ENCODE results near the gene PLEKHM3.

The PLEKHM3 gene, protein sequence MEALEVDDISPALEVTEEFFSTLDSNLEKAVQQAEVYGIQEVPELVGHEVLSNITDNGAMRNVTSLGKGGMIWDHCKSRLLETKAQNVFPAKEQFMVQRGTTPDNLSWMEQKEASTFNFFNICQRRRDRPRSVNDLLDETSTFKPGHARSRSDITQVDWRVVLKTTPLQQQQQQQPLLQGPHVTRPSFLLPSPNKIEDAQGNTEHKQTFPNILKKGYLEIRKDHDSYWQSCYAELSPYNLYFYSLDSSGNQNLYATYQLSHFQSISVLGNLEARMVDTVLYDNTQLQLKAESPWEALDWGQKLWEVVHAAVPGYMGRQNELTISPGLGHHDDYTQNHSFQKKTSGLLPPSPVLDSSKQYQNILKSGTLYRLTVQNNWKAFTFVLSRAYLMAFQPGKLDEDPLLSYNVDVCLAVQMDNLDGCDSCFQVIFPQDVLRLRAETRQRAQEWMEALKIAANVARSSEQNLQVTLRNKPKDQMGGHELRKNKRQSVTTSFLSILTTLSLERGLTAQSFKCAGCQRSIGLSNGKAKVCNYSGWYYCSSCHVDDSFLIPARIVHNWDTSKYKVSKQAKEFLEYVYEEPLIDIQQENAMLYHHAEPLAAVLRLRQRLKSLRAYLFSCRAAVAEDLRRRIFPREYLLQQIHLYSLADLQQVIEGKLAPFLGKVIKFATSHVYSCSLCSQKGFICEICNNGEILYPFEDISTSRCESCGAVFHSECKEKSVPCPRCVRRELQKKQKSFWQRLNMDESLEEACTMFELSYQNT

DNA sequence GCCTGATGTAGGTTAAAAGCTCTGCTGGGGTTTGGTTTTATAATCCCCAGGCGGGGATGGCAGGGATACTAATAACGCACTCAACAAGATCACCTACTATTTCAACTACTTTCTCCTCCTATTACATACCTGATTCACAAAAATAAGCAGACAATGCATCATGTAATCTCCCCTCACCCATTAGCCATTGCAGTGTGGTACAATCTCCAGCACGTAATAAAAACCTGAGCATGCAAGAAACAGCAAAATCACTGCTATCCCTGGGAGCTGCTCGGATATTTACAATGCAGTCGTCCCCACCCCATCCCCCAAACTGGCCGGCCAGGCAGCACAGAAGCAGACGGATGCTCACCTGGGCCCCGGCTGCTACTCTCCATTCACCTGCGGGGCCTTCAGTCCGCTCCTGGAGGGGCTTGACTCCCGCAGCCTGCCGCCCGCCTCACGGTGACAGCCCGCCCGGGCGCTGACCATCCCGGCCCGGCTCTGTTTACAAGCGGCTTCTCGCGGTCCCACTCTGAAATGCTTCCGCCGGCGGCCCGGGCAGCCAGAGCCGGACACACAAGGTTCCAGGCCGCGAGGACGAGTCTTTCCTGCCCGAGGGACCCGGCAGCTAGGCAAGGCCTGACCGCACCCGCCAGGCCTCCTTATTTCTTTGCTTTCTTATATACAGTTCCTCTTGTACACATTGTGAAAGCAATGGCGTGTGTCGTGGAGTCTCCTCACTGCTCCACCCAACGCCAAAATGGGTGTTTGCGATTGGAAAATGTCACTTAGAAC is at the start of gene PLEKHM3:
PLEKHM3 (minus strand) TSS at position 491 of the 777 bp plus-strand sequence. CDS start 23,888 bp downstream, outside the sequence.
- peak; percentile 95 for DNase-seq

GRCh38 chr2:208074610-208075356 is 49.5 kb upstream of the PLEKHM3 start:
- no peak for DNase-seq

DNA sequence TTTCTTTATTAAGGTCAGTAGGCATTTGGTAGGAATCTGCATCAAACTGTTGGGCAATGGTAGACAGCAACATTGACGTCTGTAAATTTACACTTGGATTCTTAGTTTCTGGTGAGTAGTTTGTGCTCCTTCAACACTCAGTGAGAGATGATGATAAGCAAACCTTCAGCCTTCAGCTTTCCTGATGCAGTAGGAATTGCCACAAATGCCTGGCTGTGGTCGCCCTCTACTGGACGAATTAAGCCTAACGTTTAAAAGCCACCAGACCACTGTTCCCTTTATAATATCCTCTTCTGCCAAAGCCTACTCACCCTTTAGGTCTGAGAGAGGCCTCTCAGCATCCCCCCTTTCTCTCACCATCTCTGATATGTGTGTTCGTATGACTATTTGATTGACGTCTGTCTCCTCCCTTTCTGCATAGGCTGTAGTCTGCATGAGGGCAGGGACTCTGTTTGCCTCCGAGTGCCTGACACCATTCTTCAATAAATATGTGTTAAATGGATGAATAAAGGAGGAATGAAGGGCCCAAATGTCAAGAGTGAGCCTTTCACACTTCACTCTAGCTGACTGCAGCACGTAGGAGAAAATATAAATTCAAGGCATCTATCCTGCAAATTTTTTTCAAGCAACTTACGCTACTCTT is 47.0 kb upstream of the PLEKHM3 start:
- peak; percentile 83 for DNase-seq

- DNase-seq: no peak
Measured at GRCh38 chr2:208069186-208069585, 43.9 kb upstream of the PLEKHM3 start.

DNA sequence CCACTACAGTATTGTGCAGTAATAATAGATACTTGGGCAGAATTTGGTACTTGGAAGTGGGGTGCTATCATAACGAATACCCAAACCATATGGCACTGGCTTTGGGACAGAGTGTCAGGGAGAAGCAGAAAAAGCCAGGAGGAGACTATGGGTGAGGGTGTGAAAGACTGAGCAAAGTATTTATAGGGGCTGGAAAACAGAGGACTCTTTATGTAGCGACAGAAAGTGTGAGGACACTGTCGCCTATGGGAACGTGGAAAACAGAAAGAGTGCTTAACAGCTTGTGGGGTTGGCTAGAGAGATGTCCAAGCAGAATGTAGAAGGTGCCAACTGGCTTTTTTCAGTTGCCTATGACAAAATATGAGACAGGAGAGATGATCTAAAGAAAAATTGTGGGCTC is 40.7 kb upstream of the PLEKHM3 start:
- DNase-seq: no peak

DNA sequence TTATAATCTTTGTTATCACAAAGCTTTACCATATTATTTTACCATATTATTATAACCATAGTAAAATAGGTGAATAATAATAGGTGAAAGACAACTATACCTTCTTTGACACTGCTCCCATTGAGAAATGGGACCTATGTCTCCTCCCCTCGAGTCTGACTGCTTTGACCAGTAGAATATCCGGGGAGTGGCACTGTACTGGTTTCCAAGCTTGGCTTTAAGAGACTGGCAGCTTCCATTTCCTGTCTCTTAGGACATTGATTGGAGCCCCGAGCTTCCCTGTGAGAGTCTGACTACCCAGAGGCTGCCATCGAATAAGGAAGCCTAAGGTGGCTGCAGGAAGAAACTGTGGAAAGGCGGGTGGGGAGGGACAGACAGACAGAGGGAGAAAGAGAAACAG is 40.1 kb upstream of the PLEKHM3 start:
- DNase-seq: no peak

DNA sequence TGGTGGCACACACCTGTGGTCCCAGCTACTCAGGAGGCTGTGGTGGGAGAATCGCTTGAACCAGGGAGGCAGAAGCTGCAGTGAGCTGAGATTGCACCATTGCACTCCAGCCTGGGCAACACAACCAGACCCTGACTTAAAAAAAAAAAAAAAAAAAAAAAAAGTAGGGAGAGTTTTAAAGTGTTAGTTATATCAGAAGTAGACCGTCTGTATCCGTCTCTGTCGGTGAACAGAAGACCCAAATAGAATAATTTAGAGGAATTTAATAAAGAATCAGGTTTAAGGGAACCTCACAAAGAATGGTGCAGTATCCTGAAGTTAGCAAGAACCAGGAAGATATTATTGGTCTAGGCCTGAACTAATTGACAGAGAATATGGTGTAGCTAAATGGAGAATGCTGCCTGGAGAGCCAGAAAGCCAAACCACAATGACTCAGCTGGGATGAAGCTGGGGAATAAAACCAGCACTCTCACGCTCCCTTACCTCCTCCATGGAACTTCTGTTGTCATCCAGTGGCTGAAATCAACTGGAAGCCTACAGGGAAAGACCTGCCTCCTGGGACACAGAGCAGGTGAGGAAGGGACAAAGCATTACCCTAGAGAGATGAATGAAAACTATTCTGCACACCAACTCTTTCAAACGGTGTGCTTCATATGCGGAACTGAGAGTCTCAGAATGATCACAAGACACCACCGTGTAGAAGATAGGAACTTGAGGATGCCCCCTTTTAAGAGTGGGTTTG is 39.1 kb upstream of the PLEKHM3 start:
- no peak for DNase-seq

DNA sequence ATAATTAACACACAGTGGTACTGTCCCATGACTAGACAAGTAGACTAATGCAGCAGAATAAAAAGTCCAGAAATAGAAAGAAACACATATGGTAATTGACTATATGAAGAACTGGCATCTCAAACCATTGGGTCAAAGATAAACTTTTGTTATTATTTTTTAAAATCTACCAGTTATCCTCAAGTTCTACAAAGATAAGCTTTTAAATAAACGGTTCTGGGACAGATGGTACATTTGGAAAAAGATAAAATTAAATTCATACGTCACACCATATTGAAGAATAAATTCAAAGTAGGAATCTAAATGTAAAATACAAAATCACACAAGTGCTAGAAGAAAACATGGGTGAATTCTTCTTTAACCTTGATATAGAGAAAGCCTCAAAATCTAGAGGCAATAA is 37.6 kb upstream of the PLEKHM3 start:
- DNase-seq: no peak

DNA sequence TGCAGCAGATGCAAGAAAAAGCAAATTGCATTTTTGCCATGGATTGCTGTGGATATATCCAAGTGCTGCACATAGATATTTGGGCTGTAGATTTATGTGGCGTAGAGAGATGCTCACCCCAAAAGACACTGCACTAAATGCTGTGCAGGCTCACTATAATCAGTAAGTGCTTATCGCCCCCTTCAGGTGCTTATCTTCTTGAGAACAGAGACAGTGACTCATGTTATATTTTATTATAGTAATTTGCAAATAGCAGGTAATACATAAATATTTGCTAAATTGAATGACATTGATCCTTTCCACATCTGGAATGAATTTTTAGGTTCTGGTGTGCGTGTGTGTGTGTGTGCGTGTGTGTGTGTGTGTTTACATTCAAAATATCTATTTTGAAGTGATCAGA is 36.8 kb upstream of the PLEKHM3 start:
- DNase-seq: peak; percentile 63

DNA sequence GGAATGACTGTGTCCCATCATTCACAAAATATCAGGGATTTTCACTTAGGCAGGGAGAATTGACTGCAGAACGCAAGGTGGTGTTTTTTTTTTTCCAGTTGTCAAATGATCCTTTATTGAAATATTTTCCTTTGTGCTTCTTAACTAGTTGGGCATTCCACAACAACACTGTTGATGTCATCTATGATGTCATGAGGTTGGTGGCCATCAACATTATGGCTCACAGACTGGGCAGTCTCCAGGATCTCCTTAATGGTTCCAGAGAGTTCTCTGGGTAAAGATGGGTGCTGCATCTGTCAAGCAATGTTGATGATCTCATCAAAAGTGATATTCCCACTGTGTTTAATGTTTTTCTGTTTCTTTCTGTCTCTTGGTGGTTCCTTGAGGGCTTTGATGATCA is 31.8 kb upstream of the PLEKHM3 start:
- DNase-seq: no peak

DNA sequence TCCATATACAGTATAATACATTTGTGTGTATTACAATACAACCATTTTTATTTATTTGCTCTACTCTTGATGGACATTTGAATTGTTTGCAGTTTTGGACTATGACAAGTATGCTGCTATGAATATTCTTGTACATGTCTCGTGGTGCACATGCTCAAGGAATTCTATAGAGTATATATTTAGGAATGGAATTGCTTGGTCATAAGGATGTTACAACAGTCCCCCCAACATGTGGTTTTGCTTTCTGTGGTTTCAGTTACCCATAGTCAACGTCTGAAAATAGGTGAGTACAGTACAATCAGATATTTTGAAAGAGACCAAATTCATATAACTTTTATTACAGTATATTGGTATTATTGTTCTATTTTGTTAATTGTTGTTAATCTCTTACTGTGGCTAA is 24.1 kb upstream of the PLEKHM3 start:
- DNase-seq: no peak

DNA sequence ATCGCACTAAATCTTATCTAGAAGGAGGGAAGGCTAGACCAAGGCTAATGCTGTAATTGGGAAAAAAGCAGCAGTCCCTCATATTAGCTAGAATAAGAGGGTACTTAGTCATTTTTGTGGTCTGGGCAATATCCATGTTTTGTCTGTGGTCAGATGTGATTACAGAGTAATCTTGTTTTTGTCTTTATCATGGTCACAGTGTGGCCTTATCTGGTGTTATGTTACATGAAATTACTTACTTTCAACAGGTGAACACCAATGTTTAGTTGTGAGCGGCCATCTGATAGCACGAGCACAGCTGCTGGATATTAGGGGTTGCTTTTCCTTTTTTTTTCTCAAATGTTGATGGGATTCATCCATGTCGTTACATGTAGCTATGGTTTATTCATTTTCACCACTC is 23.7 kb upstream of the PLEKHM3 start:
- no peak for DNase-seq

DNA sequence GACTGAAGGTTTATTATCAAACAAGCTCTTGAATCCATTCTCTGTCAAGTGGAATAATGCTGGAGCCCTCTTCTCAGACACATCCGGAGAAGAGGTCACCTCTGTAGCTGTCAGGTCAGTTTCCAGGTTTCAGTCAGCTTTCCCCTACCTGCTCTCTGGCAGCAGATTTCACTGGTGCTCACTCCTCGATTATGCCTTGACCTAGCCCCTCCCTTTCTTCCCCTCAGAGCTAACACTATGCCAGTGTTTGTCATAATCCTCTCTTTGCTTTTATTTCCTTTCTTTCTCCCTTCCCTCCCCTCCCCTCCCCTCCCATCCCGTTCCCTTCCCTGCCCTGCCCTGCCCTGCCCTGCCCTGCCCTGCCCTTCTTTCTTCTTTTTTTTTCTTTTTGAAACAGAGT is 22.5 kb upstream of the PLEKHM3 start:
- DNase-seq: no peak

- DNase-seq: no peak
Measured at GRCh38 chr2:208046686-208047085, 21.4 kb upstream of the PLEKHM3 start.

DNA sequence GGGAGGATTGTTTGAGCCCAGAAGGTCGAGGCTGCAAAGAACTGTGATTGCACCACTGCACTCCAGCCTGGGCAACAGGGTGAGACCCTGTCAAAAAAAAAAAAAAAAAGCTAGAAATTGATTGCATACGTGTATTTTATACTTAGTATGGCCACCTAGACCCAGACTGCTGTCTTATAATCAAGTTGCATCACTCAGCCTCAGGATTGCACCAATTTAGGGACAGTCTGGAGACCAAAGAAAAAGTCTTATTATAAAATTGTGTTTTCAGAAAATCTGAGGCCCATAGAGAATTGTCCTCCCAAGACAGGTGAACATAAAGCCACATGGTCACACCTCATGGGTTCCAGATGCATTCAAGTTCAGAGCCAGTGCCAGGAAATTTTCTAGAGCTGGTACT is 17.1 kb upstream of the PLEKHM3 start:
- DNase-seq: no peak

DNA sequence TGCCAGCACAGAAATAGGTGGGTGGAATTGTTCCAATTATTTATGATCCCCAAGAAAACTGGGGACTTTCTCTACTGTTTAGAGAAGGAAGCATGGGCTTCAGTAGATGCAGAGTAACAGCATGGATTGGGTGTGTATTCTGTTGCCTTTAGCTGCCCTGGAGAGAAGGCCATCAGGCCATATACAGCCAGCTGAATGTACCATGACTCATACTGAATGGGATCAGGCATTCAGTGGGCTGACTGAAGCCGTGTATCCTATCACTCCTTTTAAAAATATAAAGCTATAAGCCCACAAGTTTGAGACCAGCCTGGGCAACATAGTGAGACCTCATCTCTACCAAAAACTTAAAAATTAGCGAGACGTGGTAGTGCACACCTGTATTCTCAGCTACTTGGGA is 16.7 kb upstream of the PLEKHM3 start:
- DNase-seq: no peak

- DNase-seq: peak; percentile 90
Measured at GRCh38 chr2:208040199-208041171, 15.2 kb upstream of the PLEKHM3 start.

GRCh38 chr2:208039376-208040110 is 14.2 kb upstream of the PLEKHM3 start:
- DNase-seq: peak; percentile 84
